HT-29 (cell line): ENCODE data around the gene OR10A6. TPM values are rescaled to one million over a fixed set of nuclear protein-coding genes. Genes with fewer than 3 reads are reported as not detected.

ENCODE experiments used
- DNase-seq: peaks from one replicate; pipeline ENCODE4 v3.0.0-alpha.2; 2015; ENCODE audit warnings: low spot score
- total RNA-seq: library from RNA; depleted of rRNA; stranded (reverse); fragments of >200 nt; shearing (Covaris generic); gene quantifications from 2 replicates; pipeline ENCODE4 v1.2.3, GENCODE V29; 2014; rRNA removed

OR10A6 gene, protein sequence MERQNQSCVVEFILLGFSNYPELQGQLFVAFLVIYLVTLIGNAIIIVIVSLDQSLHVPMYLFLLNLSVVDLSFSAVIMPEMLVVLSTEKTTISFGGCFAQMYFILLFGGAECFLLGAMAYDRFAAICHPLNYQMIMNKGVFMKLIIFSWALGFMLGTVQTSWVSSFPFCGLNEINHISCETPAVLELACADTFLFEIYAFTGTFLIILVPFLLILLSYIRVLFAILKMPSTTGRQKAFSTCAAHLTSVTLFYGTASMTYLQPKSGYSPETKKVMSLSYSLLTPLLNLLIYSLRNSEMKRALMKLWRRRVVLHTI
- not detected in 2 replicates for total RNA-seq

DNA sequence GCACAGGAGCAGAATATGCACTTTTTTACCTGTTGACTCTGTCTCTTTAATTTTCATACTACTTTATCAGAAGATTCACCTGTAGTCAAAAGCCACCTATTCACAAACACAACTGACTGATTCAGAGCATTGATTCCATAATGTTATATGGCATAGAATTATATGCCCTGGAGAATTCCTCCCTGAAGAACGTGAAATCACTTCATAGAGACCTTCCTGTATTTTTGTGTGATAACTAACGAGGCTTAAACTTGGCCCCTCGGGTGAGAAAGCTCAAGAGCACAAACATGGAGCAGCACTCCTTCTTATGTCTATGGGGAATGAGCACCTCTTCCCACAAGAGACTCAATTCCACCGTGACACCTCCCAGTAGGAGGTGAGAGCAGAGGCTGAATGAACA lies at the start of gene OR10A6:
Gene OR10A6 (minus strand): TSS at position 101 of the 400 bp plus-strand sequence. CDS start 2,606 bp downstream, outside the sequence.
- DNase-seq: no peak

DNA sequence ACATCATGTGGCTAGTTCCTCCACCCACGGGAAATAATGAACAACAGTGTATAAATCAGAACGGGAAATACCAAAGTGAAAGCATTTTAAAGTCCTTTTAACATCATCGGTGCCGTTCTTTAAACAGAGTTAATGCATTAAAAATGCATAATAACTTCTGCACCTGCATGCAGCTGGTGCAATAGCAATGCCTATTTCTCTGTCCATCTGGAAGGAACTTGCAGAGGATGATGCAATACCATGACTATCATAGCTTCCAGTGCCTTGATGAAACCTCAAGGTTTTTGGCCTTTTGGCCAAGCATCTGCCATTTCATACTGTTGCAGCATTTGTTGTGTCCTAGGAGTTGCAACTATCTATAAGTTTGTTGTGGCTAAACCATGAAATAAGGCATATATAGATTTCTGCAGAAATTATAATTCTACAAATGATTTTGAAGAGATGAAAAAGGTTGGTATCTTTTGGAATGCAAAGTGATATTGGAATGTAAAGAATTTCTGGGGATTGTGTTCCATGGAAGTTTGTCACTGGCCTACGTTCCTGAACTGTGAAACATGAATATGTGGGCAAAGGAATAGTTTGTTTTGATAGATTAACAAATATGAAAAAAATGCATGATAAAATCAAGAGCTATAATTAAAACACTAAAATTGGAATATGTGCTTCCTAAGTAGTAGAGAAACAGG lies 46.3 kb upstream of the OR10A6 start:
- DNase-seq: no peak

DNA sequence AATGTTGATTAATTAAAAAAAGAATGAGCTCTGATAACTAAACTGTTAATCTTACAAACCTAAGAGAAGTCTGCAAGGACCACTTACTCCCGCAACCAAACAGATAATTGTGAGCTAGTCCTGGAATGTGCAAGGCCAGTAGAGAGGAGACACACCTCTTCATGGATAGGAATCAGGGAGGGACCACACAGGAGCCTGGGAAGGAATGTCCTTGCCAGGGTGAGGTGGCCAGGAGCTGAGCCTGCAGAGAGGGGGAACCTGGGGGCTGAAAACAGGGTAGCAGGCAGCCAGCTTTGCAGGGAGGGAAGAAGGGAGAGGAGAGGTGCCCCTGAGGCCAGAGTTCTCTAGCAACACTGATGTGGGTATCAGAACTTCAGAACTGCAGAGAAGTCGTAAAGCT lies 43.6 kb upstream of the OR10A6 start:
- DNase-seq: no peak

DNA sequence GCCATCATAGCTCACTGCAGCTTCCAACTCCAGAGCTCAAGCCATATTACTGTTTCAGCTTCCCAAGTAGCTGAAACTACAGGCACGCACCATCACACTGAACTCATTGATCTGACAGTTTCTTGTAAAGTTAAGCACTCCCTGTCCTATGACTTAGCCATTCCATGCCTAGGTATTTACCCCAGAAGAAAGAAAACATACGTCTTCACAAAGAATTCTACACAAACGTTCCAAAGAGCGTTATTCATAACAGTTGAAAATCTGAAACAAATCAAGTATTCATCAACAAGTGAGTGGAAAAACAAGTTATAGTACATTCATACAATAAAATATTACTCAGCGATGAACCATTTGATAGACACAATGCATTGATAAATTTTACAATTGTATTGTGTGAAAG lies 41.9 kb upstream of the OR10A6 start:
- no peak for DNase-seq

DNA sequence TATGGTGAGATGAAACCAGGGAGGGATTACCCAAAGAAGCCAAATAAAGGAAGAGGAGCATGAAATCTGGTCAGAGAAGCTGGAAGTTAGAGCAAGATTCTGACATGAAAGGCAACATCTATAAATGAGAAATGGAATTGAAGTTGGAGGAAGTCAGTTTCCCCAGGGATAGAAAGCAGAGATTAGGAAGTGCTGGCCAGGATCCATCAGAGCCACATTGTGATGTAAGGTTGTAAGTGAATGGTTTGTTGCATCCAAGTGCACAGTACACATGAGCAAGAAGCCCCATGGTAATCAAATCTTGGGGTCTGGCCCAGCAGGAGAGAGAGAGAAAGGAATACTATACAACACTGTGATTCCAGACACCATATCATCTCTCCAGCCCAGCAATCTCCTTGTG lies 40.8 kb upstream of the OR10A6 start:
- no peak for DNase-seq

DNA sequence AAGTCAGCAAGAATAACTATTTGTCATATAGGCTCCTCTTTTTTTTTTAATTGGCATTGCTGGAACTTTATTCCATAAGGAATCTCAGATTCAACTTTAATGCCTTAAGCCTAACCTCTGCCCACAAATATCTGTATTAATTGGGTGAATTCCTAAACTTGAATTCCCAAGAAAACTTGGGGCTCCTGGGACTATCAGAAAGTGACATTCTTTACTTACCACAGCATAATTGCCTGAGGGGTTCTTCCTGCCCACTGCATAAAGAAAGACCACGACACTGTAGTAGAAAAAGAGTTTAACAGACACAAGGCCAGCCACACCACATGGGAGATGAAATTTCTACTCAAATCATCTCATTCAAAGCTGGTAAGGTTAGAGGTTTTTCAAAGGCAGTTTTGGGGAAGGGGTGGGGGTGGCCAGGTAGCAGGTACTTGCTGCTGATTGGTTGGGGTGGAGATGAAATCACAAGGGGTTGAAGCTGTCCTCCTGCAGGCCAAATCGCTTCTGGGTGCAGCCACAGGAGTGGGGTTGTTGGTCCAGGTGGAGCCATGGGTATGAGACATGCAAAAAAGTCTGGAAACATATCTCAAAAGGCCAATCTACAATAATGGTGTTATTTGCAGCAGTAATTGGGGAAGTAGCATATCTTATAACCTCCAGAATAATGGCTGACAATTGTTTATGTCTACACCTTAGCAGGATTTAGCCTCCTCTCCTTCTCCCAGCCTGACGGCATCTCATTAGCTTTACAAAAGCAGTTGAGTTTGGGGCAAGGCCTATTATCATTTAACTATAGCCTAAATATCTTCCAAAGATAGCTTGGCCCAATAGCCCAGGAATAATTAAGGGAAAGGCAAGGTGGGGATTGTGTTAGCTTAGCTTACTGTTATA lies 38.9 kb upstream of the OR10A6 start:
- DNase-seq: no peak

DNA sequence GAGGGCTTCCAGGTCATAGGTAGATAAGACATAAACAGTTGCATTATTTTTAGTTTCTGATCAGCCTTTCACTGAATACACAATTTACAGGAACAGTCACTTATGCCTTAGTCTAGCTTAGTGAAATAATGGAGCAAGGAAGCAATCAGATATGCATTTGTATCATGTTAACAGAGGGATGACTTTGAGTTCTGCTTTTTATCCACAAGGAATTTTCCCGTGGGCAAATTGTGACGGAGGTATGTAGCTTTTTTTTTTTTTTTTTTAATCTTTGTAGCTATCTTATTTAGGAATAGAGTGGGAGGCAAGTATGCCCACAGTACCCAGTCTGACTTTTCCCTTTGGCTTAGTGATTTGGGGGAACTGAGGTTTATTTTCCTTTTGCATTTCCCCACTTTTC lies 37.6 kb upstream of the OR10A6 start:
- DNase-seq: no peak

DNA sequence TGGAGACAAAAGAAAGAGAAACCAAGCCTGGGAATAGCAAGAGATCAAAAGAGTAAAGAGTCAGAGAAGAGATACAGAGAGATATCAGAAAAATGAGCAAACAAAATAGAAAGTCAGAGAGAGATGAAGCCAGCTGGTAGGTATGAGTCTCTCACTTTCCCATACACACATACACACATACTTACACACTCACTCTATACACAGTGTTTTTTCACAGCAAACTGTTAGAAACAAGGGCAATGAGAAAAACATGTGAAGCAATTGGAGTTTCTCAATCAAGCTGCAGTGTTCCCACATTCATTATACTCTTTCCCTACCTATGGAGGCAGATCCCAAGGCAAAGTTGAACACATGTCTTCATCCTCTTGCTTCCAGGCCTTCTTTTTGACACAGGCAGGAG lies 36.8 kb upstream of the OR10A6 start:
- no peak for DNase-seq

DNA sequence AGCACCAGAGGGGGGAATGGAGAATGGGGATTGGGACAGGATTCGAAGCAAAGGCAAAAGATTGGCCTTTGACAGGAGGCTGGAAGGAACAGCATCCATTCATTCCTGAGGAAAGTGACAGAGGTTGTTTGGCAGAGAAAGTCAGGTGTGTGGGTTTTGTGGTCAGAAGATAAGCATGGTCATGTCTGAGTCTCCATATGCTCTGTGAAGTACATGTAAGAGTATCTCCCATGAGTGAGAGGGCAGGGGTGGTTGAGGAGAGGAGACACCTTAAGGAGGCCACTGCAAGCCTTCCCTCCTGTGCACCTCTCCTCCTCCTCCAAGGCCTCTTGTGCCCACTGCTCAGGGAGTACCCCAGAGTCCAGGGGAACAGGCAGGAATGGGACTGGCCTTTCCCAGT lies 36.0 kb upstream of the OR10A6 start:
- no peak for DNase-seq

DNA sequence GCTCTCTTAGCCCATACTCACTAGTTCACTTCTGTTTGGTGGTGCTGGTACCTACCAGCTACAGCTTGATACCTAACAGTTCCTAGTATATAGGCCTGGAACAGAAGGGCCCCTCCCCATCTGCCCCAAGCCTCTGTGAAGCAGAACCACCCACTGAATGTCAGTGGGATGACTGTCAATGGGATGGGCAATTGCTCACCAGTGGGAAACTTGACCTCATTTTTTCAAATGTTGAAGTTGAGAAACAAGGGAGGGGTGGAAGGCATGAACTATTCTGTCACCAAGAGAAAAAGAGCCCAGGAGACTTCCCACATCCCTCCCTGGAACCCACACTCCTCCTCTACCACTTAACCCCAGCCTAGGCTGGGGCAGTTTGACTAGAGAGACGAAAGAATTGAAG lies 34.3 kb upstream of the OR10A6 start, which contains the start of gene NLRP10:
Gene NLRP10 (minus strand): TSS at position 62 of the 400 bp plus-strand sequence. CDS start 1,952 bp downstream, outside the sequence.
- DNase-seq: no peak

DNA sequence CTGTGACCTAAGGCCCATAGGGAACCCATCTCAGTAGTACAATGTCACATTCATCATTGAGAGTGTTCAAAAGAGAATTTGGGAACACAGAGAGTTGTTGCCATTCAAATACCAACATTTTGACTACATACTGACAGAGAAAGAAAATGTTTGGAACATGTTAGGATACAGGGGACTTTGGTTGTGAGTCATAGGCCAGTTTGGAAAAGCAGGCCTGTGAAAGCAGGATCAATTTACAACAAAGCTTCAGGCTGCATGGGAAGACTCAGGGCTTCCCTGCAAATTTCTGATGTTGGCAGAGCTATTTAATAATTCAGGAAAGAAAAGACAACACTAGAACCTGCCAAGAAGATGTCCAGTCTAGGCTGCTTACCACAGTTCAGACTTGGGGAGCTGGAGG lies 33.8 kb upstream of the OR10A6 start:
- DNase-seq: no peak

DNA sequence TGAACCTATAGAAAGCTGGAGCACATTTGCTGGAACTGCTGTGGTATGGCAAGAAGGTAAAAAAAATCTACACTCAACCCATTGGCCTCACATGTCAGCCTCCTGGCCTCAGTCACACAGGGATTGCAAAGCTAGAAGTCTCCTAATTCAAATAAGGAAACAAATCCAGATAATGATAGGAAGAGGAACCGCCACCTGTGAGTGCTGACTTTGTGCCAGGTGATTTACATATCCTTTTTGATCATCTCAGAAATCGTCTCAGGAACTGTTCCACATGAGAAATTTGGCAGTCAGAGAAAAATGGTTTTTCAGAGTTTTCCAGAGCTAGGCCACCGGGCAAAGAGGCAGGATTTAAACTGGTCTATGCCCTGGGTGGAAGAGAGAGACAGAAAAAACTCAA lies 33.2 kb upstream of the OR10A6 start:
- no peak for DNase-seq

DNA sequence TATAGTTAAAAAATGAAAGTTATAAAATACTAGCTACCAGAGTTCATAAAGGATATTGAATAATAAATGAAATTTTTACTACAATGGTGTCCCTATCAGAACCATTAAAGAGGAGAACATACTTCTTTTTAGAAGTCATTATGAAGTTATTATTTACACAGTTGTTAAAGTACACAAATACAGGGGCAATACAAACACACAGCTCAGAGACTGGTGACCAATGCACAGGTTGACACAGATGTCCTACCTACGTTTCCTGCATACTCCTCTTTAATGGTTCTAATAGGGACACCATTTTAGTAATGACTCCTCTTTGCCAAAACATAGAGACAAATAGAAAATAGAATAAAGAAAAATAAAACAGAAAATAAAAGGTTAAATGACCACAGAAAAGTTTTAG lies 24.1 kb upstream of the OR10A6 start:
- DNase-seq: no peak

DNA sequence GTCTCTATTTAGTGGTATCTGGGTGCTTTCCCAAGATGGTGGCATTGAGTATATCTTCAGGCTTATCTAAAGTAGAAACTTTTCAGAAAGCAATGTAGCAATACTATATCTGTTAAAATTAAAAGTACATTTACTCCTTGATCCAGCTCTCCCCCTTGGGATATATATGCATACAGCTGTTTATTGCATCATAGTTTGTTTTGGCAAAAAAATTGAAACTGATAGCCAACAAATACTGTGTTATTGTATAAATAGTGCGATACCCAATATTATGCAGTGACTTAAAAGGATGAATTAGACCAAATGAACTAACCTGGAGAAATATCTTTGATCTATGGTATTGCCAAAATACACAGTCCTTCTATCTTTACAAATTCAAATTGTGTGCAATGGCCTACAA lies 18.9 kb upstream of the OR10A6 start:
- DNase-seq: no peak

DNA sequence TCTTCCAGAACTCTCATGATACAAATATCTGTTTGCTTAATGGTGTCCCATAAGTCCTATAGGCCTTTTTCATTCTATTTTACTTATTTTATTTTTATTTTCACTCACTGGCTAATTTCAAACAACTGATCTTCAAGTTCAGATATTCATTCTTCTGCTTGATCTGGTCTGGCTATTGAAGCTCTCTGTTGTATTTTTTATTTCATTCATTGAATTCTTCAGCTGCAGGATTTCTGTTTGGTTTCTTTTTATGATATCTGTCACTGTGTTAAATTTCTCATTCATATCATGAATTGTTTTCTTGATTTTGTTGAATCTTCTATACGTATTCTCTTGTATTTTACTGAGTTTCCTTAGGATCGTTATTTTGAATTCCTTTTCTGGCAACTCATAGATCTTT lies 13.1 kb upstream of the OR10A6 start:
- no peak for DNase-seq

DNA sequence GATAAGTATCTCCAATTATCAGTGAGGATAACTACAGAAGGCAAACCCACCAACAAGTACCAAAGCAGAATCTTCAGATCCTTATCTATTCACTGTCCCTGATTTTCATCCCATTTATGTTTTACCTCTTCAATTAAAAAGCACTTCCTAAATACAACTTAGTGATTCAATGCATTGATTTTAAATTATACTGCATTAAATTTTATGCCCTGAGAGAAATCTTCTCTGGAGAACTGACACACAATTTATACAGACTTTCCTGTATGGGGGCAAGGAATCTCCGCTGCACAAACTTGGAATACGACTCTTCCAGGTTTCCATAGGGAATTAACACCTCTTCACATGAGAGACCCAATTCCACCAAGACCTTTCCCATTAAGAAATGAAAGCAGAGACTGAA lies 10.5 kb upstream of the OR10A6 start, which contains the start of gene OR10A3:
Gene OR10A3 (minus strand): TSS at position 101 of the 400 bp plus-strand sequence. CDS start 2,188 bp downstream, outside the sequence.
- DNase-seq: no peak

DNA sequence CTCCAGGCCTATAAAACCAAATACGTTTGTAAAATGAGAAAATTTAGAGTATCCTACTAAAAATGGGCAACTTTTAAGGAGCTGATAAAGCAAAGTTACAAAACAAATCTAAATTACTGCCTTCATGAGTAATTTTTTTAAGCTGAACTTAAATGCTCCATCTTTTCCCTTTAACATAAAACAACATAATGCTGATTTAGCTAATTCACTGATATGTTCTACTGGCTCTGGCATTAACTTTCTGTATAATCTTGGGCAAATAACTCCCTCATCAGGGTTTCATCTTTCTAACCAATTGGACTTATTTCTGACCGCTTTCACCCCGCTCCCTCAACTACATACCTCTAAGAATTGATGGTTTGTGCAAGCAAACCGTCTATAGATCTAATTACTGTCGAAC lies 10.1 kb upstream of the OR10A6 start:
- no peak for DNase-seq

DNA sequence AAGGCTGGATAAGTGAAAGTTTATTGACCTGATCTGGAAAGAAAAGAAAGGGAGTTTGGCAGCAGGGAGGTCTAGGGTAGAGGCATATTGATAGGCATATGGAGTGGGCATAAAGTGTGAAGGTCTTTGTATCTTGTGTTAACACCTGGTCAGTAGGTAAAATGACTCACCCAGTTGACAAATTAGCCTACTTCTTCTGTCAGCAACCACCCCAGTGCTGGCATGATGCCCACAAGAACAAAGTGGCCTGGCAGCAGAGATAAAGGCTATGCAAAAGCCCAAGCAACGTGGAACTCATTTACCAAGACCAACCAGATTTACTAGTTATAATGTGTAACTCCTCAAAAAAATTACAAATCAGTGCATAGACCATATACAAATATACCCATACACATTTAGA lies 5.5 kb upstream of the OR10A6 start:
- DNase-seq: peak; percentile 90

DNA sequence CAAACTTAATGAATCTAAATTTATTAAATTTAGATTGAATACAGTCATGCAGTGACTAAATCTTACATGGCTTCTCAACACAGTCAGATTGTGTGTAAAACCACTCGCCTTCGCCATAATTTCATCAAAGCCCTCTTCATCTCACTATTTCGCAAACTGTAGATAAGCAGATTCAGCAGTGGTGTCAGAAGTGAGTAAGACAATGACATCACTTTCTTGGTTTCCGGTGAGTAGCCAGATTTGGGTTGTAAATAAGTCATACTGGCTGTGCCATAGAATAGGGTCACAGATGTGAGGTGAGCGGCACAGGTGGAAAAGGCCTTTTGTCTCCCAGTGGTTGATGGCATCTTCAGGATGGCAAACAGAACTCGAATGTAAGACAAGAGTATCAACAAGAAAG lies 3.4 kb downstream of the OR10A6 start:
- no peak for DNase-seq

DNA sequence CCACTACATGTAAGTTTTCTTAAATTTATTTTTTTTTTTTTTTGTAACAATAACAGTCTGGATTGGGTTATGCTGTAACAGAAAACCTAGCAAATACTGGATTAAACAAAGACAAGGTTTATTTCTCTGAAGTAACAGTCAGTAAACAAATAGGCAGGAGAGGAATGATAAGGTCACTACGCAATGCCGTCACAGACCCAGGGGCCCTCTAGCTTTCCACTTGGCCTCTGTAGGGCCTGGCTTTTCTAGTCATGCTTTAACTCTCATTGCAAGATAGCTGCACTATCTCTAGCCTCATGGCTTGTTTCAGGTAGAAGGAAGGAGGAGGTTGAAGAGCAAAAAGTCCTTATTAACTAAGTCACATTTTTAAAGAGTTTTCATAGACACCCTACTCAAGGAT lies 6.5 kb downstream of the OR10A6 start:
- DNase-seq: no peak

DNA sequence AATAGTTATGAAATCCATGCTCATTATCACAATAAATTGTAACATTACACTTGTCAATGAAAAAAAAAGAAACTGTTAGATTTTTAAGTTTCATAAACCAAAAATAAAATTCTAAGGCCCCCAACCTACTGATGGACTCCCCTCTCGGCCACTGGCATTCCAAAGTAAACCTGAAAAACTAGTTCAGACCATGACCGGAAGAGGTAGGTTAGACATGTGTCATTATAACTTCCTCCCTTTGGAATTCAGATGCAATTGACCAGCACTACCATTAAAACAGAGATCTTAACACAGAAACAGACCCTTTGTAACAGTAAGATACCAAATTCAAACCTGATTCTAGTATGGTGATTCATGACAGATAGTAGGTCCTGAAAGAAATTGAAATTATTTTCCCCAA lies 12.9 kb downstream of the OR10A6 start:
- DNase-seq: no peak

DNA sequence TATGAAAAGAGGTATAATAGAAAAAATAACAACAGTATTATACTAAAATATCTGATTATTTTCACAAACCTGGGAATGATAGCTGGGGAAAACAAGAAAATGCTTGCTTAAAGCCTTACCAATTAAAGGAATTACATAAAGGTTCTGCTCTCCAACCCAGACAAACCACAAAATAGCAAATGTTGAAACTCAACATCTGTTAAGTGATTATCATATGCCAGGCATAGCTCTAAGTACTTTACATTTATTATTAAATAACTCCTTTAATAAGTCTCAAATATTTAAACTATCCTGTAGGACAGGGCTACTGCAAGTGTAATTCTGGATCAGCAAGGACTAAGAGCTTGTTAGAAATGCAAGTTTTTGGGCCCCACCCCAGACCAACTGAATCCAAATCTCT lies 20.1 kb downstream of the OR10A6 start:
- no peak for DNase-seq
